Subcutaneous adipose tissue (tissue), 4 donors: ENCODE measurements around the gene TTC24. TPM values are rescaled to one million over a fixed set of nuclear protein-coding genes. Genes with fewer than 3 reads are reported as not detected.

Experiments used
- CTCF ChIP-seq: fragments of 450-650 bp; IDR thresholded peaks from one replicate; pipeline ENCODE4 v1.5.1; 2016; ENCODE audit warnings: low read depth, mild to moderate bottlenecking, control low read depth, antibody characterized with exemption, moderate library complexity
- total RNA-seq, 4 donors: library from RNA; depleted of rRNA; stranded (reverse); fragments of >200 nt; gene quantifications; one replicate each; pipeline ENCODE4 v1.1.0, GENCODE V29; 2016

Gene TTC24
- total RNA-seq, 4 donors from 2014 or later: not detected

GRCh38 chr1:156581661-156582387 lies 2.3 kb downstream of the TTC24 start:
- TF ChIP-seq CTCF: no peak

GRCh38 chr1:156582388-156583017 lies 3.0 kb downstream of the TTC24 start:
- TF ChIP-seq CTCF: no peak

GRCh38 chr1:156583821-156584622 lies 4.5 kb downstream of the TTC24 start:
- no peak for TF ChIP-seq CTCF

GRCh38 chr1:156584813-156585212 lies 5.3 kb downstream of the TTC24 start:
- no peak for TF ChIP-seq CTCF

- no peak for TF ChIP-seq CTCF
These were observed 6.8 kb downstream of the TTC24 start for GRCh38 chr1:156586323-156586722.

GRCh38 chr1:156586892-156587477 lies 7.5 kb downstream of the TTC24 start:
- TF ChIP-seq CTCF: no peak

GRCh38 chr1:156589546-156589945 lies 10.0 kb downstream of the TTC24 start:
- no peak for TF ChIP-seq CTCF
